HG03521 (cell line): ENCODE measurements around the gene CCT6A.
"Not testable (repeated sequence)": the region's sequence is repeated elsewhere in the genome, so short reads cannot be mapped to it uniquely, and the experiment has no call there.

Source experiments
- ATAC-seq: cut with Tn5 transposase; IDR thresholded peaks from one replicate; pipeline ENCODE4 v1.9.1; 2021; ENCODE audit warnings: mild to moderate bottlenecking, moderate library complexity; ENCODE audit not compliant: unreplicated experiment

Gene CCT6A, protein sequence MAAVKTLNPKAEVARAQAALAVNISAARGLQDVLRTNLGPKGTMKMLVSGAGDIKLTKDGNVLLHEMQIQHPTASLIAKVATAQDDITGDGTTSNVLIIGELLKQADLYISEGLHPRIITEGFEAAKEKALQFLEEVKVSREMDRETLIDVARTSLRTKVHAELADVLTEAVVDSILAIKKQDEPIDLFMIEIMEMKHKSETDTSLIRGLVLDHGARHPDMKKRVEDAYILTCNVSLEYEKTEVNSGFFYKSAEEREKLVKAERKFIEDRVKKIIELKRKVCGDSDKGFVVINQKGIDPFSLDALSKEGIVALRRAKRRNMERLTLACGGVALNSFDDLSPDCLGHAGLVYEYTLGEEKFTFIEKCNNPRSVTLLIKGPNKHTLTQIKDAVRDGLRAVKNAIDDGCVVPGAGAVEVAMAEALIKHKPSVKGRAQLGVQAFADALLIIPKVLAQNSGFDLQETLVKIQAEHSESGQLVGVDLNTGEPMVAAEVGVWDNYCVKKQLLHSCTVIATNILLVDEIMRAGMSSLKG

DNA sequence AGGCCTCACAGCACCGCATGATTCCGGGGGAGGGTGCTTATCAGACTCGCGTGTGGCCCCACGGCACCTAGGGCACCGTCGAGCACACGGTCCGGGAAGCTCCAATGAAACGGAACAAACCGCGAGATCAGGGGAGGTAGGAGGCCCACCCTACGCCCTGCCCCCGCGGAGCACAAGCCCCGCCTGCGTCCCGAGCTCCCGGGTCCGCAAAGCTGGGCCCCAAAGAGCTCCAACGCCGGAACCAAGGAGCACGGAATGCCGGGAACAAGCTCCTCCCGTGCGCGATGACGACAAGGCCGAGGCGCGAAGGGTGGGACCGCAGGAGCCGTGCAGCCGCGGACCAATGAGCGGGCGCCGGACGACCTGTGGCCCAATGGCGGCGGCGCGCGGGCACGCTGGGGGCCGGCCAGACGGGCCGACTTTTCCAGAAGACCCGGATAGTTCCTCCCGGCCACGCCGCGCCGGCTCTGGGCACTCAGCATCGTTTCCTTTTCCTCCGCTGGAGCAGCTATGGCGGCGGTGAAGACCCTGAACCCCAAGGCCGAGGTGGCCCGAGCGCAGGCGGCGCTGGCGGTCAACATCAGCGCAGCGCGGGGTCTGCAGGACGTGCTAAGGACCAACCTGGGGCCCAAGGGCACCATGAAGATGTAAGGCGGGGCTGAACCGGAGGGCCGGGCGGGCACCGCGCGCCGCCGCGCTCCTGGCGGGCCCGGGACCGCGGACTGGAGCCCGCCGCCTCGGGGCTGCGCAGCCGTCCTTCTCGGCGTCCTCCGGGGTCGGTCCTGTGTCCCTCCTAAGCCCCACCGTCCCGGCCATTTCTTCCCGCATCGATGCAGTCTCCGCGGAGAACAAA, at the start of gene CCT6A, which contains the start of gene PSPH:
TSS of gene CCT6A (plus strand) at position 427 of the 853 bp plus-strand sequence. CDS start at position 511, 84 bp downstream.
TSS of gene PSPH (minus strand) at position 106 of the 853 bp plus-strand sequence. CDS start 30,232 bp downstream, outside the sequence.
- peak; percentile 98 for ATAC-seq

DNA sequence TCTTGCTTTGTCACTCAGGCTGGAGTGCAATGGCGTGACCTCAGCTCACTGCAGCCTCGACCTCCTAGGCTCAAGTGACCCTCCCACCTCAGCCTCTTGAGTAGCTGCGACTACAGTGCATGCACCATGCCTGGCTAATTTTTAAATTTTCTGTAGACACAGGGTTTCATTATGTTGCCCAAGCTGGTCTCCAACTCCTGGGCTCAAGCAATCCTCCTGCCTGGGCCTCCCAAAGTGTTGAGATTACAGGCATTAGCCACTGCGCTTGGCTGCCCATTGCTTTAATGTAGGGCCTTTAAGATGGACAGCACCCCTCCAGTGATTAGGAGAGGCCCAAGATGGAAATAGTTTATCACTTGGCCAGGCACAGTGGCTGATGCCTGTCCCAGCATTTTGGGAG, 47.8 kb upstream of the CCT6A start:
- ATAC-seq: no peak

DNA sequence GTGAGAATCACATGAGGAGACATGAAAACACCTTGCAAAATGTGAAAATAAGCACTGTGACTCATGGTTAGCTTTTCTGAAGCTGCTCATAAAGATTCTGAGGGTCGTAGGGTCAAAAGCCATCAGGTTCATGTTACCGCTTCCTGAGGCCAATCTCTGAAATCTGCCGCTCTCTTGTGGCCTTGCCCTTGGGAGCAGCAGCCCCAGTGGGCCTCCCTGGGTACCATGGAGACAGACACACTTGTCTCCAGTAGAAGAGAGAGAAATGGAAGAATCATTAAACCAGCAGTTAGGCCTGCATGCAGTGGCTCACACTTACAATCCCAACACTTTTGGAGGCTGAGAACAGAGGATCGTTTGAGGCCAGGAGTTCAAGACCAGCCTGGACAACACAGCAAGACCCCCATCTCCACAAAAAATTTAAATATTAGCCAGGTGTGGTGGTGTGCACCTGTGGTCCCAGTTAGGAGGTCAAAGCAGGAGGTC, 44.4 kb upstream of the CCT6A start:
- no peak for ATAC-seq

DNA sequence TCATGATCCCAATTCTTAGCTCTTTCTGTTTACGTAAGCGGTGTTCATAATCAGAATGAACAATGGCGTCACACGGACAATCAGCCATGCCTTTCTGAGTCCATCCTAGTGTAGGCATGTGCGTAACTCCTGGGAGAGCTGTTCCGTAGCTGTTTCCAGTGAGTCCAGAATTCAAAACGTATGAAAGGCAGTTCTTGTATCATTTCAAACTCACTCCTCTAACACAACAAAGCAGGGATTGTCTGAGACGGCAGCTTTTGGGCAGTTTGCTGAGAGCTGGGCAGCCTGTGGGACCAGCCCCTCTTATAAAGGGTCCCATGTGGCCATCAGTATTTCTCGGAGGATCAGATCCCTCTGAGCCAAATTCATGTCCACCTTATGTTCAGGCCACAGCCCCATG, 43.7 kb upstream of the CCT6A start:
- ATAC-seq: no peak

DNA sequence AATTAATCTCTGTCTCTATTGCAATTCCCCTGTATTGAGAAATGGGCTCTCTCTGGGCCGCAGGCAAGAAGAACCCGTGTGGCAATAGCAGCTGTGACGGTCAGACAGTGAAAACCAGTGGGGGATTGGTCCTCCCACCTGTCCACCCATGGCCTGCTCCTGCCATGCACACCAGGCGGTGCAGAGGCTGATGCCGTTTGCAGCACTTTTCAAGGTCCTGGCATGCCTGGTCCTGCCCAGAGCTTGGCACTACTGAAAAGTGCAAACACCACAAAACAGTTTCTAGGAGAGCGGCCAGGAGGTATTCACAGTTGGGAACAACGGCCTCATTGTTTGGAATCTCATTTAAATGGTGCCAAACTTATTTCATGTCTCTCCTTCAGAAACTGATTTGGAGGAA, 41.9 kb upstream of the CCT6A start:
- no peak for ATAC-seq

DNA sequence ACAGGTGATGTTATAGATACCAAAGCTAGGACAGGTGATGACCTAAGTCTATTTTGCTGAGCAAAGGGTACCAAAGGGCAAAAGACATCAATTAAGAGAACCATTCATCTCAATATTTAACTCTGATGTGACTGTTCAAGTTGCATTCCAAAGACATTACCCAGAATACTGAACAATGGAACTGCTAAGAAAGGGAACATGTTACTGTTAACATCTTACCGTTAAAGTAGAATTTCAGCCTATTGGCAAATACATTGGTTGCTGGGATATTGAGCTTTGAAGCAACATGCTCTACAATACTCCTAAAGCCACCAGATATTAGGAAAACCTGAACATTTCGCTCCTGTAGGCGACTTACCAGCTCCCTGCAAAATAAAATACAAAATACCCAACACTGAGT, 34.5 kb upstream of the CCT6A start:
- not testable (repeated sequence) for ATAC-seq

DNA sequence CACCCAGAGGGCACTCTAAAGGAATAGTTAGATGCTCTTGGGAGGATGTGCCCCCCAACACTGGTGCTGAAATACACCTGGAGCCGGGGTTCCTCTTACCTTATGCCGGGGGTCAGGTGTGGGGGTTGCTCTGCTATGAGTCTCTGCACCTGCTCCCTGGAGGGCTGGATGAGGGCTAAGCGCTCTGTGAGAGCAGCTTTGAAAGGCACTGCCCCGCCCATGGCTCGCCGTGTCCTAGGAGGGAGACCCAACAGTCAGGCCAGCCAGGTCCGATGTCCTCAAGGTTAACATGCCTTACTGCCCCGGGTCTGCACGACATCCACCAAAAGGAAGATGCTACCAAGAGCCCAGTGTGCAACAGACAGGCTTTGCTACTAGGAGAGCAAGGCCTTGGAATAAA, 32.1 kb upstream of the CCT6A start:
- no peak for ATAC-seq

DNA sequence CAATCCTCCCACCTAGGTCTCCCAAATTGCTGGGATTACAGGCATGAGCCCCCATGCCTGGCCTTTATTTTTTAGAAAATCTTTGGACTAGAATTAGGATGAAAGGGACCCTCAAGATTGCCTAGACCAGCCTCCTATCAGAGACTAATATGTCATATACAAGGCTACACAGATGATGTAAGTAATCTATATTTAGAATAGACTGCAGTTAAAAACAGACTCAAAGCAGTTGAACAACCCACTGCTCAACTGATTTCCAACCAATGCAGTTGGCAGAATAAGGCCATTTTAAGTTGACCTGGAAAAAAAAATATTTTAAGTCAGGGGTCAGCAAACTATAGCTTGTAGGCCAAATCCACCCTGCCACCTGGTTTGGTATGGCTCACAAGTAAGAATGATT, 28.1 kb upstream of the CCT6A start:
- ATAC-seq: no peak

DNA sequence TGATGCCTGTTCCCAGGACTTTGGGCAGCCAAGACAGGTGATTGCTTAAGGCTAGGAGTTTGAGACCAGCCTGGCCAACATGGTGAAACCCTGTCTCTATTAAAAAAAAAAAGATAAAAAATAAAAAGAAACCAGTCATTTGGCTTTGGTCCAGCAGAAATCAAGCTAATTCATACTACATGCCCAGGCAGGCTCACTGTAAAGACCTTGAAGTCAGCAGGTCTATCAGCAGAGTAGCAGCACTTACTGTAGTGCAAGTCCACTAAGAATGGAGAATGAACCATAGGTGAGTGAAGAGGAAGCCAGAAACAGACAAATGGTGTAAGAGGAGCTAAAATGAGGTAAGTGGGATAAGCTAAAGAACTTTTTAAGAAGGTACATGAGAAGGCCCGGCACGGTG, 25.0 kb upstream of the CCT6A start:
- ATAC-seq: no peak

DNA sequence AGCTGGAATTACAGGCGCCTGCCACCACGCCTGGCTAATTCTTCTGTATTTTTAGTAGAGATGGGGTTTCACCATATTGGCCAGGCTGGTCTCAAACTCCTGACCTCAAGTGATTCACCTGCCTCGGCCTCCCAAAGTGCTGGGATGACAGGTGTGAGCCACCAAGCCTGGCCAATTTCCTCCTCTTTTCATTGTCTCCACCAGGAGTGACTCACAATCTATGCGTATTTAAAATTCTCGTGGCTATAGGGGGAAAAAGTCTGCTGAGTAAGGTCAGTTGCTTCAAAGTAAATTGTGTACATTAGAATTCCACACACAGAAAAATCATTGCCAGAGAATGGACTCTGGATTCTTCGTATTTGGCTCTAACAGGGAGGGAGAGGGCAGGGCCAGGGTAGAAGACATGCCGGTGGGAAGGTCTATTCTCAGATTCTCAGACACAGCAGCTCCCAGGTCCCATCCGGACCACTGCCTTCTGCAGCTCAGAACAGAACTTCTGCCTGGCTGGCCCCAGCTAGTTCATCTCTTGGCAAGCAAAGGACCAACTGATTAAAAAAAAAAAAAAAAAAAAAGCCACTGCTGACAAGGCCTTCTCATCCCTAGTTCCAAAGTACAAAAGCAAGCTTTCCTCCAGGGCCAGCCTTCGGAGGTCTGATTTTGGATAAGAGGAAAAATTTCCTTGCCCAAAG, 22.5 kb upstream of the CCT6A start:
- ATAC-seq: no peak

DNA sequence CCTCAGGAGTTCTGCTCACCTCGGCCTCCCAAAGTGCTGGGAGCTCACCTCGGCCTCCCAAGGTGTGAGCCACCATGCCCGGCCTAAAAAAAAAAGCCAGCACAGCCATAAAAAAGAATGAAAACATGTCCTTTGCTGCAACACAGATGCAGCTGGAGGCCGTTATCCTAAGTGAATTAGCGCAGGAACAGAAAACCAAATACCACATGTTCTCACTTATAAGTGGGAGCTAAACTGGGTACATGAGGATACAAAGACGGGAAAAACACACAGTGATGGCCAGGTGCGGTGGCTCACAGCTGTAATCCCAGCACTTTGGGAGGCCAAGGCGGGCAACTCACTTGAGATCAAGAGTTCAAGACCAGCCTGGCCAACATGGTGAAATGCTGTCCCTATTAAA, 21.2 kb upstream of the CCT6A start:
- ATAC-seq: no peak

DNA sequence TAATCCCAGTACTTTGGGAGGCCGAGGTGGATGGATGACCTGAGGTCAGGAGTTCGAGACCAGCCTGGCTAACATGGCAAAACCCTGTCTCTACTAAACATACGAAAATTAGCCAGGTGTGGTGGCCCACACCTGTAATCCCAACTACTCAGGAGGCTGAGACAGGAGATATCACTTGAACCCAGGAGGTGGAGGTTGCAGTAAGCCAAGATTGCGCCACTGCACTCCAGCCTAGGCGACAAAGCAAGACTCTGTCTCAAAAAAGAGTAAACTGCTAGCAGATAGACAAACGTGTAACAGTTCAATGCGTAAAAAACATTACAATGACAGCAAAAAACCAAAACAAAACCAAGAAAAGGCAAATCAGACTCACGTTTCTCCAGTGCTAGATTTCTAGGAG, 20.0 kb upstream of the CCT6A start:
- ATAC-seq: not testable (repeated sequence)

DNA sequence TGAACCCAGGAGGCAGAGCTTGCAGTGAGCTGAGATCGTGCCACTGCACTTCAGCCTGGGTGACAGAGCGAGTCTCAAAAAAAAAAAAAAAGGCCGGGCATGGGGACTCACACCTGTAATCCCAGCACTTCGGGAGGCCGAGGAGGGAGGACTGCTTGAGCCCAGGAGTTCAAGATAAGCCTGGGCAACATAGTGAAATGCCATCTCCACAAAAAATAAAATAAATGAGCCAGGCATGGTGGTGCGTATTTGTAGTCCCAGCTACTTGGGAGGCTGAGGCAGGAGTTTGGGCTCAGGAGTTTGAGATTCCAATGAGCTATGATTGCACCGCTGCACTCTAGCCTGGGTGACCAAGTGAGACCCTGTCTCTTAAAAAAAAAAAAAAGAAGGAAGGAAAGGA, 19.0 kb upstream of the CCT6A start:
- not testable (repeated sequence) for ATAC-seq

DNA sequence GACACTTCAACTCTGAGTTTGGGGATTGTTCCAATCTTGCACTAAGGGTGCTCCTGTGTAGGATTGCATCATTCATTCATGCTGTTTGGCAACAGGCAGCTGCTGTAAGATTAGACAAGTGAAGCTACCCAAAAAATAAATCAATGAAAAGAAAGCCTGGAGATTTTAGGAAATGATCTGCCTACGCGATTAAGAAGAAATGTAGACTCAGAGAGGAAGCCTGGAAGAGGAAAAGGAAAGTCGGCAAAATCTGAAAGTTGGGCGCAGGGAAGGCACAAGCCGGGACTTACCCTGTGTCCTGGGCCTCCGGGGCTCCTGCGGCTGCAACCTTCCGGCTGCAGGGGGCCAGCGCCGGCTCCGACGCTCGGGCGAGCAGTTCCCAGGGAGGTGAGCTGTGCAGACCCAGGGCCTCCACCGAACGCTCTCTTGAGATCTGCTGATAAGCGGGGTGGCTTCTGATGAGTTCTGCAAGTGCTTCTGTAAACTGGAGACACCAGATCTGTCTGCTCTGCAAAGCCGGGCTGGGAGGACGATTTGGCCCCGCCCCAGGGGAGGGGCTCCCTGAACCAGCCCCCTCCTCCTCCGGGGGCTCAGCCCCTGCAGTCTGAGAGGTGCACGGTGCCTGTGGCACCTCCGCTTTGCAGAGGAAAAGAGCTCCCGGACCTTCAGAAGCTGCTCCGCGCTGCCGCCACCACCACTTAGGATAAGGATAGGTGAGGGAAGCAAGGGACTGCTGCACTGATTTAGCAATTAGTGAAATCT, 17.7 kb upstream of the CCT6A start:
- ATAC-seq: peak; percentile 93

DNA sequence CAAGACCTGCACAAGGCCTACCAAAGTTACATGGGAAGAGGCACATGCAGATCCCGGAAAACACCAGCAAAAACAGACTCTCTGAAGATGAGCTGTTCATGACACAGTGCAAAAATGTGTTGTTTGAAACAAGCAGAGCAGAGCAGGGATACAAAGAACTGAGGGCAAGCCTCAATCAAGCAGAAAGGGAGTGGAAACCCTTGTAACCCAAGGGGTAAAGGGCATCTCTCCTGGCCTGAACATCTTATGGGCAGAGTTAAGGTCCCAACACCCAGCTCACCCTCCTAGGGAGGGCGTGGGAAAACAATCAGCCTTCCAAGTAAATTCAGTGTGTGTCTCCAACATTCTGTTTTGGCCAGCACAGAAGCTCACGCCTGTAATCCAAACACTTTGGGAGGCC, 10.8 kb upstream of the CCT6A start:
- ATAC-seq: no peak

DNA sequence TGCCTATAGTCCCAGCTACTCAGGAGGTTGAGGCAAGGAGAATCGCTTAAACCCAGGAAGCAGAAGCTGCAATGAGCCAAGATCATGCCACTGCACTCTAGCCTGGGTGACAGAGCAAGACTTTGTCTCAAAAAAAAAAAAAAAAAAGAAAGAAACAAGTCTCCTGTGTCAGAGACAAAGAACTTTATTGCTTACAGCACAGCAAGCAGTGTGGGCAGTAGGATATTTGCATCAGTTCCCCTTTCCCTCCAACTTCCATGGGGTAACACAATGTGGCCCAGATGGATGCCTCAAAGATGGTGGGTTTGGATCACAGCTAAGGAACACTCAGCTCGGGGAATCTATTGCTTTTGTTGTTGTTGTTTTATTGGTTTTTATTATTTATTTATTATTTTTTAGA, 5.8 kb upstream of the CCT6A start:
- ATAC-seq: not testable (repeated sequence)

DNA sequence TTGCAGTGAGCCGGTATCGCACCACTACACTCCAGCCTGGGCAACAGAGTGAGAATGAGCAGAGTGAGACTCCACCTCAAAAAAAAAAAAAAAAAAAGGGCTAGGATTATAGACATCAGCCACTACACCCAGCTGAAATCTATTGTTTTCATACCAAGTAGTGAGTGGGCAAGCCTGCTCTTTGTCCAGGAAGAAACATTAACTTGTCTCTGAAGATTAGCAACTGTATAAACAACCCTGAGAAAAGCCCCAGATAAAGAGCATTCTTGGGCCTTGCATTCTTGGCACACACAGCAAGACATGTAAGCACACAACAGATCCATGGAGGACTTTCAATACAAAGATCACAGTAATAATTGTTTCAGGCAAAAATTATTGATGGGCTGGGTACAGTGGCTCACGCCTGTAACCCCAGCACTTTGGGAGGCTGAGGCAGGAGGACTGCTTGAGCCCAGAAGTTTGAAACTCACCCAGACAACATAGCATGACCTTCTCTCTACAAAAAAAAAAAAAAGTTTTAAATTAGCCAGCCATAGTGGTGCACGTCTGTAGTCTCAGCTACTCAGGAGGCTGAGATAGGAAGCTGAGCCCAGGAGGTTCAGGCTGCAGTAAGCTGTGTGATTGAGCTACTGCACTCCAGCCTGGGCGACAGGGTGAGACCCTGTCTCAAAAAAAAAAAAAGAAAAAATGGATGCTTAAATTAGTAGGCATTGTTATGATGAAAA, 4.7 kb upstream of the CCT6A start:
- ATAC-seq: no peak

DNA sequence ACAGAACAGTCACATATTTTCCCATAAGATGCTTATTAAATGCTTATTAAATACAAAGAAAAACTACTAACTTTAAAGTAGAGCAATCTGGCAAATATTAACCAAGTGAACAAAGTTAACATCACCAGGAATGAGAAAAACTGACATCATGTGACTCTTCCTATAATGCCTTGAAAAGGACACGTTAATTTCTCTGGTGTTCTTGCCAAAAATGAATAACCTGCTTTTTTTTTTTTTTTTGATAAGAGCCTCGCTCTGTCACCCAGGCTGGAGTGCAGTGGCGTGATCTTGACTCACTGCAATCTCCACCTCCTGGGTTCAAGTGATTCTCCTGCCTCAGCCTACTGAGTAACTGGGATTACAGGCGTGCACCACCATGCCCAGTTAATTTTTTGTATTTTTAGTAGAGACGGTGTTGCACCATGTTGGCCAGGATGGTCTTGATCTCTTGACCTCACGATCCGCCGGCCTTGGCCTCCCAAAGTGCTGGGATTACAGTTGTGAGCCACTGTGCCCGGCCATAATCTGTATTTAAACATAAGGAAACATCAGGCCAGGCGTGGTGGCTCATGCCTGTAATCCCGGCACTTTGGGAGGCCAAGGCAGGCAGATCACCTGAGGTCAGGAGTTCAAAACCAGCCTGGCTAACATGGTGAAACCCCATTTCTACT, 4.0 kb upstream of the CCT6A start:
- ATAC-seq: not testable (repeated sequence)

DNA sequence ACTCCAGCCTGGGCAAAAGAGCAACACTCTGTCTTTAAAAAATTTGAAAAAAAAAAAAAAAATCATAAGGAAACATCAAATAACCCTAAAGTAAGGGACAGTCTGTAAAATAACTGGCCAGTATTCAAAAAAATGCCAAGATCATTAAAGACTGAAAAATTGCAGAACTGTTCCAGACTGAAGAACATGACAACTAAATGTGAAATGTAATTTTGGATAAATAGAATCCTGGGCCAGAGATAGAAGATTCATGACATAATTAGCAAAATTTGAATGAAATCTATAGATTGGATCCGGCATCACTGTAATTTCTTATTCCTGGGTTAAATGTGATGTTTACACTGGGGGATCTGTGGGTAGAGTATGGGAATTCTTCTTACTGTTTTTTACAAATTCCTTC, 3.3 kb upstream of the CCT6A start:
- no peak for ATAC-seq
